HepG2 (cell line): ENCODE results near the gene MBLAC1. TPM values are rescaled to one million over a fixed set of nuclear protein-coding genes. Genes with fewer than 3 reads are reported as not detected.

Experiments used
- ATAC-seq: fragments of 200-7000 bp; cut with Tn5 transposase; 3 replicates; pipeline ENCODE4 v1.9.1; 2020; ENCODE audit warnings: mild to moderate bottlenecking, moderate library complexity
- BruUV-seq: library from RNA; stranded (reverse); fragments of 400-500 nt; replicated peaks from 2 replicates; lab custom pipeline; 2021; lab: Mats Ljungman, UMichigan
- CTCF ChIA-PET: fragments of 300-600 bp; formaldehyde crosslinking; extraction: SDS; loops from one replicate; lab custom pipeline; 2021; ENCODE audit warnings: low total read pairs, inconsistent platforms, low intra/inter-chr PET ratio; lab: Yijun Ruan, JAX
- POLR2A ChIA-PET: fragments of 350-600 bp; sonication (Branson Sonifier 250); formaldehyde crosslinking; loops from one replicate; lab custom pipeline; 2020; ENCODE audit warnings: antibody characterized with exemption, inconsistent platforms; lab: Yijun Ruan, JAX
- DNase-seq: peaks from one replicate; pipeline ENCODE4 v3.0.0-alpha.2; 2015; ENCODE audit warnings: low spot score
- FAIRE-seq: peaks from 3 replicates; lab custom pipeline; 2011; peaks lifted over from hg19 to GRCh38; lab: Jason Lieb, UNC
- H2AFZ ChIP-seq: one replicate; pipeline ENCODE4 v1.6.1; 2011; ENCODE audit warnings: low read length, inconsistent platforms
- H3K27ac ChIP-seq: fragments of 300-600 bp; 3 replicates; pipeline ENCODE4 v1.8.0; 2011; ENCODE audit warnings: mixed run types, mild to moderate bottlenecking, mixed read lengths, low read length, inconsistent platforms; ENCODE audit not compliant: insufficient read depth; ENCODE audit errors: extremely low read length
- H3K27me3 ChIP-seq, 2 experiments: fragments of 200-600 bp in 1 of 2; 2 replicates in 1 of 2; 3 replicates in 1 of 2; pipeline versions ENCODE4 v1.6.0 to v1.8.0; 2011; ENCODE audit warnings: low read length in 2 of 2, mild to moderate bottlenecking in 2 of 2, moderate library complexity in 2 of 2, inconsistent platforms in 1 of 2; ENCODE audit not compliant: insufficient read depth in 2 of 2, control insufficient read depth in 1 of 2
- H3K36me3 ChIP-seq, 2 experiments: fragments of 200-600 bp in 1 of 2; replicated peaks in 1 of 2; 2 replicates in 1 of 2; 3 replicates in 1 of 2; pipeline versions ENCODE4 v1.5.1 to v1.8.0; 2011; ENCODE audit warnings: low read length in 2 of 2, inconsistent platforms in 1 of 2; ENCODE audit not compliant: insufficient read depth in 2 of 2, control insufficient read depth in 1 of 2
- H3K4me1 ChIP-seq: 2 replicates; pipeline ENCODE4 v1.5.1; 2012; ENCODE audit warnings: low read length, inconsistent platforms; ENCODE audit not compliant: insufficient read depth
- H3K4me2 ChIP-seq: 2 replicates; pipeline ENCODE4 v1.6.0; 2011; ENCODE audit warnings: low read depth, low read length, inconsistent platforms
- H3K4me3 ChIP-seq, 3 experiments: fragments of 200-600 bp in 1 of 3; sonication (generic), shearing (Covaris generic) in 1 of 3; replicated peaks in 1 of 3; 2 replicates each; pipeline ENCODE4 v1.5.1; 2011 to 2016; ENCODE audit warnings: low read length in 3 of 3, inconsistent platforms in 2 of 3, low read depth in 2 of 3, mild to moderate bottlenecking in 2 of 3, control low read depth in 1 of 3, mixed read lengths in 1 of 3; ENCODE audit not compliant: insufficient read depth in 1 of 3
- H3K79me2 ChIP-seq: one replicate; pipeline ENCODE4 v1.6.1; 2011; ENCODE audit warnings: low read length, inconsistent platforms; ENCODE audit not compliant: insufficient read depth
- H3K9ac ChIP-seq: 2 replicates; pipeline ENCODE4 v1.6.0; 2011; ENCODE audit warnings: mild to moderate bottlenecking, low read depth, low read length, inconsistent platforms; ENCODE audit not compliant: insufficient read depth
- H3K9me3 ChIP-seq: 2 replicates; pipeline ENCODE4 v1.5.1; 2012; ENCODE audit warnings: mild to moderate bottlenecking, low read length
- H4K20me1 ChIP-seq: 2 replicates; pipeline ENCODE4 v1.6.0; 2011; ENCODE audit warnings: inconsistent platforms, mild to moderate bottlenecking, low read length, moderate library complexity; ENCODE audit not compliant: insufficient read depth
- BATF2 ChIP-seq: sonication (generic); formaldehyde crosslinking; IDR thresholded peaks from 2 replicates; pipeline ENCODE4 v1.8.0; 2022; ENCODE audit warnings: mild to moderate bottlenecking, missing genetic modification reagents, moderate library complexity
- CTCF ChIP-seq: sonication (generic); formaldehyde crosslinking; IDR thresholded peaks from 2 replicates; pipeline ENCODE4 v1.5.0; 2020; ENCODE audit warnings: mild to moderate bottlenecking, missing genetic modification reagents, moderate library complexity
- EEA1 ChIP-seq: sonication (generic); formaldehyde crosslinking; IDR thresholded peaks from 2 replicates; pipeline ENCODE4 v1.5.1; 2020; ENCODE audit warnings: mild to moderate bottlenecking, missing genetic modification reagents, borderline replicate concordance
- SMC3 ChIP-seq: IDR thresholded peaks from 2 replicates; pipeline ENCODE4 v1.6.1; 2011; ENCODE audit warnings: low read length, improper control_type of control experiment
- STAG1 ChIP-seq: sonication (generic); formaldehyde crosslinking; IDR thresholded peaks from 2 replicates; pipeline ENCODE4 v1.4.0; 2020; ENCODE audit warnings: missing genetic modification reagents
- ZNF121 ChIP-seq: sonication (generic); formaldehyde crosslinking; IDR thresholded peaks from 2 replicates; pipeline ENCODE4 v1.5.0; 2020; ENCODE audit warnings: mild to moderate bottlenecking, missing genetic modification reagents
- ZNF282 ChIP-seq: fragments of 450-650 bp; IDR thresholded peaks from 2 replicates; pipeline ENCODE4 v1.6.1; 2018; ENCODE audit not compliant: partially characterized antibody
- ZNF570 ChIP-seq: sonication (generic); formaldehyde crosslinking; IDR thresholded peaks from 2 replicates; pipeline ENCODE4 v1.4.0; 2020; ENCODE audit warnings: mild to moderate bottlenecking, missing genetic modification reagents, borderline replicate concordance
- ZNF784 ChIP-seq: sonication (generic); formaldehyde crosslinking; IDR thresholded peaks from 2 replicates; pipeline ENCODE4 v1.5.1; 2020; ENCODE audit warnings: missing genetic modification reagents, mild to moderate bottlenecking, borderline replicate concordance
- WGBS: methylation state at CpG from one replicate; pipeline ENCODE4 v1.1.6; 2017; ENCODE audit warnings: low lambda C conversion rate; 5-methylcytosine and 5-hydroxymethylcytosine counted together
- in situ Hi-C: cut with HindIII; loops from 2 replicates; pipeline ENCODE4 v1.10.0; 2017; ENCODE audit warnings: low pct_unique_long_range_greater_than_20kb; ENCODE audit not compliant: extremely low pct_ligation_motif_present
- intact Hi-C: fragments of 100-400 bp; cut with micrococcal nuclease; formaldehyde crosslinking; loops from one replicate; pipeline ENCODE4 v1.10.0; 2022; ENCODE audit not compliant: unreplicated experiment
- polyA plus RNA-seq, 8 experiments: library from polyadenylated mRNA; depleted of rRNA in 3 of 8; stranded (reverse) in 7 of 8; unstranded in 1 of 8; fragments of >200 nt; fragmentation: Illumina TruSeq in 4 of 8; extraction: Trizol in 4 of 8; gene quantifications; 2 replicates each; pipeline versions ENCODE4 v1.2.1 to v1.2.3, GENCODE V29; 2011 to 2016; ENCODE audit warnings: low read depth in 4 of 8, missing spikeins in 1 of 8, mixed read lengths in 1 of 8; ENCODE audit not compliant: insufficient read depth in 1 of 8
- total RNA-seq, 5 experiments: library from RNA; depleted of rRNA; stranded (reverse); fragments of >200 nt; fragmentation: Illumina TruSeq; extraction: Trizol; gene quantifications; 2 replicates each; pipeline ENCODE4 v1.2.3, GENCODE V29; 2016; ENCODE audit warnings: low read depth in 1 of 5

The MBLAC1 gene
- total and polyA plus RNA-seq, 2 of the 13 experiments (the other 11 are each of a cell fraction or from before 2014, with no cell fraction given) = 0.79 to 2.1 TPM

GRCh38 chr7:100109521-100110163, 17.1 kb upstream of the MBLAC1 start:
- Histone ChIP-seq H3K9ac (no peak overlapping the region), H3K9me3 (no peaks in the 10 kb centered on the region), H3K4me1 (peaks cover 22% of the 10 kb centered on the region), H3K36me3 (peaks cover 10 to 36% of the 10 kb centered on the region in 2 experiments; a peak in 4 of 5 replicates), H3K4me3 (no peak overlapping the region)
- no TSS peak for BruUV-seq
- TF ChIP-seq BATF2 (CRISPR knock-in tag) (no peak), SMC3 (peak; percentile 42; the same call in 1 of the 2 replicates), ZNF282 (no peak), ZNF570 (CRISPR knock-in tag) (no peak), CTCF (CRISPR knock-in tag) (peak; percentile 38), ZNF784 (CRISPR knock-in tag) (no peak), ZNF121 (peak; percentile 38; the same call in 1 of the 2 replicates), STAG1 (CRISPR knock-in tag) (peak; percentile 28; the same call in 1 of the 2 replicates), EEA1 (no peak)
- TF ChIP-seq, all 625 proteins: peak for 4
- CTCF ChIA-PET = interaction anchor here (1.7 kb wide), 1 partner anchor 21 kb away, joined by 5 read pairs; no protein-coding TSS in a partner anchor
- H3K27ac ChIP-seq = no peak overlapping the region
- H4K20me1 ChIP-seq = no peaks in the 10 kb centered on the region
- H2AFZ ChIP-seq = no peak overlapping the region
- no peak overlapping the region for H3K4me2 ChIP-seq
- 79% methylated on average over 7 of the region's 12 CpGs for WGBS
- intact Hi-C loops = no loop called here
- POLR2A ChIA-PET = no interaction called here
- no peaks in the 10 kb centered on the region for H3K27me3 ChIP-seq
- no peaks in the 10 kb centered on the region for H3K79me2 ChIP-seq
- FAIRE-seq = no peak
- in situ Hi-C loops = no loop called here
- ATAC-seq = peak; percentile 74
- no peak for DNase-seq
